Measurements from ENCODE around the gene CDKAL1.
"Not testable (repeated sequence)": the region's sequence is repeated elsewhere in the genome, so short reads cannot be mapped to it uniquely, and the experiment has no call there.

The CDKAL1 gene

GRCh38 chr6:20642441-20642840, 108.2 kb downstream of the CDKAL1 start:
- DNase-seq (ENCODE audit: low read depth) = no peak

GRCh38 chr6:20644667-20645370, 110.6 kb downstream of the CDKAL1 start:
- no peak for DNase-seq (ENCODE audit: low read depth)

- DNase-seq (ENCODE audit: low read depth) = not testable (repeated sequence)
Observed at GRCh38 chr6:20645572-20645971, 111.3 kb downstream of the CDKAL1 start.

DNA sequence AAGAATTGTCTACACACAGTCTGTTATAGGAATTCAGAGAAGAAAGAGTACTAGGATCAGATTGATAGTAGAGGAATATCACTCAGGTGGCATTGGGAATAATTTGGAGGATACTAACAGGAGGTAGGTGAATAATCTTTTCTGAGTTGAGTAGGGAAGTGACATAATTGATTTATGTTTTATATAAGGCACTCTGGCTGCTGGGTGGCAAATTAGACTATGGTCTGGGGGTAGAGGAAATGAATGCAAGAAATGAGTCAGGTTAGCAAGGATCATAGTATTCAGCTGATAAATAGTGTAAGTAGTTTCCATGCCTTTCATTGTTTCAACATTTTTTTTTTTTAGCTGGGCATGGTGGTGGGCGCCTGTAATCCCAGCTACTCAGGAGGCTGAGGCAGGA, 113.3 kb downstream of the CDKAL1 start:
- DNase-seq (ENCODE audit: low read depth) = no peak

- not testable (repeated sequence) for DNase-seq (ENCODE audit: low read depth)
Observed at GRCh38 chr6:20649696-20650470, 115.6 kb downstream of the CDKAL1 start.

- DNase-seq (ENCODE audit: low read depth) = no peak
Observed at GRCh38 chr6:20652299-20653084, 118.2 kb downstream of the CDKAL1 start.

DNA sequence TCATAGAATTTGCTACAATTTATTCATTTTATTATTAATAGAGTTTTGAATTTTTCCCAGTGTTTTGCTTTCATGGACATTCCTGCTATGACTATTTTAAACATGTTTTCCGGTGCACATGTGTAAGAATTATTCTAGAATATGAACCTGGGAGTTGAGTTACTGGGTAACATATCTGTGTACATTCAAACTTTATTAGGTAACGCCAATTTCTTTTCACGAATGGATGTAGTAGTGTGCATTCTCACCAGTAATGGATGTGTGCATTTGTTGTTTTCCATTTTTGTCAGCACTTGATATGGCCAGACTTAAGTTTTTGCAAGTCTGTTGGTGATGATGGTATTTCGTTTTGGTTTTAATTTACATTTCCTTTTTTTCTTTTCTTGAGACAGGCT, 118.8 kb downstream of the CDKAL1 start:
- no peak for DNase-seq (ENCODE audit: low read depth)

DNA sequence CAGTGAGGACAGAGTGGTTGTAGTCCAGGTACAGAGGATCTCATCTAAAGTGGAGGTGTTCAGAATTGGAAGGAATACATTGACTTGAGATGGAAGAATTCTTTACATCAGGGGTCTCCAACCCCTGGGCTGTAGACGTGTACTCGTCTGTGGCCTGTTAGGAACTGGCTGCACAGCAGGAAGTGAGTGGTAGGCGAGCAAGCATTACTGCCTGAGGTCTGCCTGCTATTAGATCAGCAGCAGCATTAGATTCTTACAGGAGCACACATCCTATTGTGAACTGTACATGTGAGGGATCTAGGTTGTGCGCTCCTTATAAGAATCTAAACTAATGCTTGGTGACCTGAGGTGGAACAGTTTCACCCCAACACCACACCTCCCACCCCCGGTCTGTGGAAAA, 121.1 kb downstream of the CDKAL1 start:
- no peak for DNase-seq (ENCODE audit: low read depth)

DNA sequence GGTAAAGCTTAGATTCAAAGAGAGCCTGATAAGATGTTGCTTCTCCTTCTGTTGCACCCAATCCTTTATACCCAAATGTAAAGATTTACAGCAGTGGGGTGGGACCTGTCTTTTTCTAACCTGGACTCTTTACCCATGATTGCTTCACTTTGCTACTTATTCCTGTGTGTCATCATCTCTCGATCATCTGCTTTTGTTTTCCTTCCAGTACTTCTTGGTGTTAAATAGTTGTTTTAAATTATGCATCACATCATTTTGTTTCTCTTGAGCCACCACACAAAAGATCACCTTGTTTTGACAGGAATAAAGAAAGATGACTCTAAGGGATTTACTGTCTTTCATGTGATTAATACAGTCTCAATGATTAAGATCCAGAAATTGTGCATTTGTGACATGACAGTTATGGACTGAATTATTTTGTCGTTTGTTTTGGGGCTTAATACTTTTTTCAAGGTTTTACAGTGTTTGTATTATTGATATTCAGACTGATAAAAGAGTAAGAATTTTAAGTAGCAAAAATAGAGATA, 123.1 kb downstream of the CDKAL1 start:
- no peak for DNase-seq (ENCODE audit: low read depth)

DNA sequence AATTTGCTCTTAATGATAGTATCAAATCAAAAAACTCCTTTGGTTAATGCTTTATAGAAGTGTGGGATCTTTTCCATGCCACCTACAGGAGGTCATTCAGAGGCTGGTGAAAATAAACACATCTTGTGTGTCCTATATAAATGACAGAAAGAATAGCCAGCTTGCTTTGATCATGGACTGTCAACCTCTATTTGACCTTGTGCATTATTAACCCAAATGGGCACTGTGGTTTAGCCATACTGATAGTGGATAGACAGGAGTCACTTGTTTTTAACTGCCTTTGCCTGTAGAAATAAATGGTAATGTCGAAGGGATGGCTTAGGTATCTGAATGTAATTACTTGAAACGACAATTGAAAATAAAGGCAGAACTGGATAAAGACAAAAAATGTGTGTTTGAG, 123.8 kb downstream of the CDKAL1 start:
- DNase-seq (ENCODE audit: low read depth) = no peak

DNA sequence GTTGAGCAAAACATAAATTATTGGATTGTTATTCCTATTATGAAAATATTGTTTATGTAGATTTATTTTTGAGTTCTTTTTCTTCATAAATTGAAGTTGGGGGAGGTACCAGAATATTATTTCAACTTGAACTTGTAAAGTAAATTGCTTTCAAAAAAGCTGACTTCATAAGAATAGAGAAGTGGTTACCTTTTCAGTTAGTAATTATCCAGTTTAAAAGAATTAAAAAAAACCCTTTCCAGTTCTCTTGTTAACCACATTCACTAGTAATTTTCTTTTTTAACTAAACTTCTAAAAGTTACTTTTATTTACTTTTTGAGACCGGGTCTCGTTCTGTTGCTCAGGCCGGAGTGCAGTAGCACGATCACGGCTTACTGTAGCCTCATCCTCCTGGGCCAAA, 124.3 kb downstream of the CDKAL1 start:
- DNase-seq (ENCODE audit: low read depth) = no peak

- no peak for DNase-seq (ENCODE audit: low read depth)
Observed at GRCh38 chr6:20660534-20660933, 126.3 kb downstream of the CDKAL1 start.

- no peak for DNase-seq (ENCODE audit: low read depth)
Observed at GRCh38 chr6:20661721-20662120, 127.5 kb downstream of the CDKAL1 start.

GRCh38 chr6:20664250-20664649, 130.0 kb downstream of the CDKAL1 start:
- no peak for DNase-seq (ENCODE audit: low read depth)

- DNase-seq (ENCODE audit: low read depth) = no peak
Observed at GRCh38 chr6:20665290-20665689, 131.0 kb downstream of the CDKAL1 start.

DNA sequence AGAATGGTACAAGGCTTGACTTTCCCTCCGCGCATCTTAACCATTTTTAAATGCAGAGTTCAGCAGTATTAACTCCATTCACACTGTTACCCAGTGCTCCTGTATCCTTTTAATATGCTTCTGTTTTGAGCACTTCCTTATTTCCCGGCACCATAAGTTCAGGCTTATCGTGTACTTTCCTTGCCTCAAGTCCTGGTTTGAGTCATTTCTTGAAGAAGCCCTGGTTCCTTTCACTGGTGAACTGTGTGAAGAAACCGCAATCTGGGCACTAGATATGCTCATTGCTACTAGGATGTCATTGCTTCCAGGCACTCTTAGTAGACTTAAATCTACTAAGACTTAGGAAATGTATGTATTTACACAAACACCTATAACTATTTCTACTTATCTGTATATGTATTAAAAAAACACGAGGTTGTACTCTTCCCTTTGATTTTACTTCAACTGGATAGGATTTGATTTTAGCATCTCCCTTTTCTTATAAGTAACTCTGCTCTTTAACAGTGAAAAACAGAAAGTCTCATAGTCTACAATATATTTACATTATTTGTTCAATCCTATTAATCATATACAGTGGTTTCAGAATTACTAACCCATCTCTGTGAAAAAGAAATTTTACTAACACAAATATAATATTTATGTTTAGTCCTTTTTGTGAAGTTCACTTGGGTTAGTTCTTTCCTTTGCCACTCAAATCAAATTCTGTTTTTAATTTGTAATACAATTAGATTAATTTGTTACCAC, 135.5 kb downstream of the CDKAL1 start:
- no peak for DNase-seq (ENCODE audit: low read depth)

DNA sequence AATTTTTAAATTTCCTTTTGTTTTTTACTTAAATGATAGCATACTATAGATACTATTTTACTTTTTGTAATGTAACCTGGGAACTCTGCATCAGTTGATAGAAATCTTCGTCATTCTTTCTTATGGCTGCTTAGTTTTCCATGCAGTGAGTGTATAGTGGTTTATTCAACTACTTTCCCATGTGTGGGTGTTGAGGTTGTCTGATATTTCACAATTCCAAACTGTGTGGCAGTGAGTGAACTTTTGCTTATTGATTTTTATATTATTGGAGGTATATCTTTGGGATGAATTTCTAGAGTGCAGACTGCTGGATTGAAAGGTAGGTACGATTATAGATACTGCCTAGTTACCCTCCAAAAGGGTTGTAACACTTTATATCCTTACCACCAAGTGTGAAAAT, 136.5 kb downstream of the CDKAL1 start:
- DNase-seq (ENCODE audit: low read depth) = no peak

DNA sequence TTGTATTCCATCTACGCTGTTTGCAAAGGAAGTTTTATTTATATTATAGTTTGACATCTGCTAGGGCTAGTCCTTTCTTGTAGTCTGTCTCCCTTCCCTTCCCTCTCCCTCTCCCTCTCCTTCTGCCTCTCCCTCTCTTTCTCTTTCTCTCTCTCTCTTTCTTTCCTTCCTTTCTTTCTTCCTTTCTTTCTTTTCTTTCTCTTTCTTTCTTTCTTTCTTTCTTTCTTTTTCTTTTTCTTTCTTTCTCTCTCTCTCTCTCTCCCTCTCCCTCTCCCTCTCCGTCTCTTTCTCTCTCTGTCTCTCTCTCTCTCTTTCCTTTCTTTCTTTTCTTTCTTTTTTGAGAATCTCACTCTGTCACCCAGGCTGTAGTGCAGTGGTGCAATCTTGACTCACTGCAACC, 137.8 kb downstream of the CDKAL1 start:
- no peak for DNase-seq (ENCODE audit: low read depth)

DNA sequence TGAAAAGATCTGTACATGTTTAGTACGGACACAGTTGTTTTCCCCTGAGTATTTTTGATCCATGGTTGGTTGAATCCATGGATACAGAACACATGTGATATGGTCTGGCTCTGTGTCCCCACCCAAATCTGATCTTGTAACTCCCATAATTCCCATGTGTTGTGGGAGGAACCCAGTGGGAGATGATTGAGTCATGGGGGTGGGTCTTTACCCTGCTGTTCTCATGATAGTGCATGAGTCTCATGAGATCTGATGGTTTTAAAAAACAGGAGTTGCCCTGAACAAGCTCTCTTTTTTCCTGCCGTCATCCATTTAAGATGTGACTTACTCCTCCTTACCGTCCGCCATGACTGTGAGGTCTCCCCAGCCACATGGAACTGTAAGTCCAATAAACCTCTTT, 139.2 kb downstream of the CDKAL1 start:
- no peak for DNase-seq (ENCODE audit: low read depth)

DNA sequence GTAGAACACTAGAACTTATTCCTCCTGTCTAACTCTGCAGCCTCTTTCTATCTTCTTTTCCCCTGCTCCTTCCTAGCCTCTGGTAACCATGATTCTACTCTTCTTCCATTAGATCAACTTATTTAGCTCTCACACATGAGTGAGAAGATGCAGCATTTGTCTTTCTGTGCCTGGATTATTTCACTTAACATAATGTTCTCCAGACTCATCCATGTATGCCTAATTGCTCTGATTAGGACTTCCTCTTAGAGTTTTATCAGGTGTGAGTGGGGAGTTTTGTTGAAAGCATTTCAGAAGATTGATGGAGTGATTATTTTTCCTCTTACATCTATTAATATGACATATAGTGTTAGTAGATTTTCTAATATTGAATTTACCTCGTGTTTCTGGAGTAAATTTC, 140.4 kb downstream of the CDKAL1 start:
- DNase-seq (ENCODE audit: low read depth) = no peak

DNA sequence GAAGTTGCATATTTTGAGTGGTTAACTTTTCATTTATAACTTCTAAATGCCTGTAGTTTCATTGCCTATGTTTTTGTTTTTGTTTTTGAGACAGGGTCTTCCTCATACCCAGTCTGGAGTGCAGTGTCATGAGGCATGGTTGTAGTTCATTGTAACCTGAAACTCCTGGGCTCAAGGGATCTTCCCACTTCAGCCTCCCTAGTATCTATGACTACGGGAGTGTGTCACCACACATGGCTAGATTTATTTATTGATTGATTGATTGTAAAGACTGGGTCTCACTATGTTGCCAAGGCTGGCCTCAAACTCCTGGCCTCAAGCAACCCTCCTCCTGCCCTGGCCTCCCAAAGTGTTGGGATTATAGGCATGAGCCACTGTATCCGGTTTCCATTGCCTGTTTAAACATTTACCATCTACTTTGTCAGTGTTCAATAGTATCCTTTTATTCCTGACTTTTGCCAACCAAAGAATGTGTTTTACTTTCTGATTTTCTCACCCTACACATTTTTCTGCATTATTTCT, 144.6 kb downstream of the CDKAL1 start:
- DNase-seq (ENCODE audit: low read depth) = no peak

DNA sequence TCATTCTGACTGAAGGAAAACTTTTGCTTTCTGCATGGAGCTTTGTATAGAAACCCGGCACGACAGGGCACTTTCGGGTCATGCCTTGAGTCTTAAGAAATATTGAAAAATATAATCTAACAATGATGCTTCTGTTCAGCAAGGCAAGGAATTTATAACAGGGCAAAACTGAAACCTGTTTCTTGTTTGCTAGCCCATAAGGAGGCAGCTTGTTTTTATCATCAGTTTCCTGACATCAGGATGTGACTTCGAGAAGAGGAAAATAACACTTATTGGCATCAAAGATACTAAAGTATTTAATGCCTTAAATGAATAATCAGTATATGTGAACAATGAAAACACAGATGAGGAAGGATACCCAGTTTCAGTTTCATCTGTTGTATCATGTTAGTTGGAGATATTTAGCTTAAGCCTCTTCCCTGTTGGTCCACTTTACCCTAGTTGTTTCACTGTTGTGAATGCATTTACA, 146.5 kb downstream of the CDKAL1 start:
- DNase-seq (ENCODE audit: low read depth) = no peak

Data from stimulated activated CD8-positive, alpha-beta memory T cell treated with anti-CD3 and anti-CD28 coated beads, Interleukin-4, amount 100 ng/mL, for 24 hours (primary cell).